GM19463 (cell line): ENCODE results near the gene PRRG2.
"Not testable (repeated sequence)": the region's sequence is repeated elsewhere in the genome, so short reads cannot be mapped to it uniquely, and the experiment has no call there.

Source experiments
- ATAC-seq: cut with Tn5 transposase; IDR thresholded peaks from one replicate; pipeline ENCODE4 v1.9.1; 2021; ENCODE audit warnings: mild to moderate bottlenecking, moderate library complexity; ENCODE audit not compliant: unreplicated experiment

The PRRG2 gene

DNA sequence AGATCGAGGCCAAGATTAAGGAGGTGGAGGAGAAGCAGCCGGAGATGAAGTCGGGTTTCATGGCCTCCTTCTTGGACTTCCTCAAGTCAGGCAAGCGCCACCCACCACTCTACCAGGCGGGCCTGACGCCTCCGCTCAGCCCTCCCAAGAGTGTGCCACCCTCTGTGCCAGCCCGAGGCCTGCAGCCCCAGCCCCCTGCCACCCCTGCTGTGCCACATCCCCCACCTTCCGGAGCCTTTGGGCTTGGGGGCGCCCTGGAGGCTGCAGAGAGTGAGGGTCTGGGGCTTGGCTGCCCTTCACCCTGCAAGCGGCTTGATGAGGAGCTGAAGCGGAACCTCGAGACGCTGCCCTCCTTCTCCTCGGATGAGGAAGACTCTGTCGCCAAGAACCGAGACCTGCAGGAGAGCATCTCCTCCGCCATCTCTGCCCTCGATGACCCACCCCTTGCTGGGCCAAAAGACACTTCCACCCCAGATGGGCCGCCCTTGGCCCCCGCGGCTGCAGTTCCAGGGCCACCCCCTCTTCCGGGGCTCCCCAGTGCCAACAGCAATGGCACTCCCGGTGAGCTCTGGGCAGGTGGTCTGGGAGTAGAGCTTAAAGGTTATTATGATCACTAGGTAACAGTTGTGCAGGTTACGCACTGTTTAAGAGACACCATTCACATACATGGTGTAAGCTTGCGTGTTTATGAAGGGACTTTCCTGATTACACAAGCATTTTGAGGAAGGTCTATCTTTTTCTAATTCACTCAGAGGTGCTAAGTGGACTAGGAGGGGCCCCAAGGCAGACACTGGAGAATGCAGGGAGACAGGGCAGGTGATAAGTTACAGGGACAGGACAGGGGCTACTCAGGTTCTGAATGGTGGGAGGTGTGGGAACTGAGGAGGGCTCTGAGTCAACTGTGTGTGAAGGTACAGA, 18.5 kb downstream of the PRRG2 start:
- no peak for ATAC-seq

DNA sequence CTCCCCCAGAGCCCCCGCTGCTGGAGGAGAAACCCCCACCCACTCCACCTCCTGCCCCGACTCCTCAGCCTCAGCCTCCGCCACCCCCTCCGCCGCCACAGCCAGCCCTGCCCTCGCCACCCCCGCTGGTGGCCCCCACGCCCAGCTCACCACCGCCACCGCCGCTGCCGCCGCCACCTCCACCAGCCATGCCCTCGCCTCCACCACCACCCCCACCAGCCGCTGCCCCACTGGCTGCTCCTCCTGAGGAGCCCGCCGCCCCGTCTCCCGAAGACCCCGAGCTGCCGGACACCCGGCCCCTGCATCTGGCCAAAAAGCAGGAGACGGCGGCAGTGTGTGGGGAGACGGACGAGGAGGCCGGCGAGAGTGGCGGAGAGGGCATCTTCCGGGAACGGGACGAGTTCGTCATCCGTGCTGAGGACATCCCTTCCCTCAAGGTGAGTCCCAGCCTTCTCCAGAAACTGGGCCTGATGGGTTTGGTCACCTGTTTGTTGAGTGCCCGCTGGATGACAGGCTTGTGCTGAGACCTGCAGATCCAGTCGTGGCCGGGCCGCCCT, 20.4 kb downstream of the PRRG2 start:
- no peak for ATAC-seq

- ATAC-seq = no peak
Observed at GRCh38 chr19:49602806-49603205, 21.7 kb downstream of the PRRG2 start.

- ATAC-seq = no peak
Observed at GRCh38 chr19:49605605-49606004, 24.5 kb downstream of the PRRG2 start.

DNA sequence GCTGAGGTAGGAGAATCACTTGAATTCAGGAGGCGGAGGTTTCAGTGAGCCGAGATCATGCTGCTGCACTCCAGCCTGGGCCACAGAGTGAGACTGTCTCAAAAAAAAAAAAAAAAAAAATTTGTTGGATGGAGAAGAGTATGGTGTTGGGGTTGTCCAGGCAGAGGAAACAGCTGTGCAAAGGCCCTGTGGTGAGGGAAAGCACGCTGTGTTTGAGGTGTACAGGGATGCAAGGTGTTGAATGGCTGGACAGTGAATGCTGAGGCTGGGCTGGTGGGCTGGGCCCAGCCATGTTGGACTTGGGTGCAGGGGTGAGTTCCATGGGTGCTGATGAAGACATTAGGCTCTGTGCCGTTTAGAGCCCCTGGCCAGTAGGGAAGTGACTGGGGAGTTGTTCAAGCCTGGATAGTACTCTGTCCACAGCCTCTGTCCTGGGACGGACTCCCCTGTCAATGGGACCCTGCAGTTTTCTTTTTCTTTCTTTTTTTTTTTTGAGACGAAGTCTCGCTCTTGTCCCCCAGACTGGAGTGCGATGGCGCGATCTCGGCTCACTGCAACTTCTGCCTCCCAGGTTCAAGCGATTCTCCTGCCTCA, 28.5 kb downstream of the PRRG2 start:
- ATAC-seq = no peak

DNA sequence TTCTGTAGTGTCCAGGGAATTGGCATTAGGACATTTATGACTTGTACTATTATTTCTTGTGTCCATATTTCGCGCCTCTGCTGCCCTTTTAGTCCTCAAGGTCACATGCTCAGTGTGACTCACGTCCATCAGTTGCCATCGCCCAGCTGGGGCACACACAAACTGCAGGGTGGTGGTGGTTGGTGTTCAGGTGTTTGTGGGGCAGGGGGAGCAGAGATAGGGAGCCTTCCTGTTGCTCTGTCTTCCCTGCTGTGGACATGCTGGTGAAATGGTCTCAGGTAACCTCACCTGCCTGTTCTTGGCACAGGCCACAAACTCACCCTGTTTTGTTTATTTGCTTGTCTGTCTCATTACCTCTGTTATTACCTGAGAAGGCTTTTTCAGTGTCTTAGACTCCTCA, 32.3 kb downstream of the PRRG2 start:
- no peak for ATAC-seq

GRCh38 chr19:49614096-49614833, 33.1 kb downstream of the PRRG2 start:
- no peak for ATAC-seq

DNA sequence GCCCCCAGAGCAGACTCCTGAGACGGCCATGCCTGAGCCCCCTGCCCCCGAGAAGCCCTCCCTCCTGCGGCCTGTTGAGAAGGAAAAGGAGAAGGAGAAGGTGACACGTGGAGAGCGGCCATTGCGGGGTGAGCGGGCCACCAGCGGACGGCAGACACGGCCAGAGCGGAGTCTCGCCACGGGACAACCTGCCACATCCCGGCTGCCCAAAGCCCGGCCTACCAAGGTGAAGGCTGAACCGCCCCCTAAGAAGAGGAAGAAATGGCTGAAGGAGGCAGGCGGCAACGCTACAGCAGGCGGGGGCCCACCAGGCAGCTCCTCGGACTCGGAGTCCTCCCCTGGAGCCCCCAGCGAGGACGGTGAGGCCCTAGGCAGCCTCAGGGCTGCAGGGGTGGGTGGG, 34.7 kb downstream of the PRRG2 start:
- ATAC-seq = no peak

GRCh38 chr19:49616532-49616931, 35.4 kb downstream of the PRRG2 start:
- ATAC-seq = no peak

- no peak for ATAC-seq
Observed at GRCh38 chr19:49616945-49617344, 35.8 kb downstream of the PRRG2 start.

GRCh38 chr19:49617860-49618259, 36.7 kb downstream of the PRRG2 start:
- not testable (repeated sequence) for ATAC-seq

DNA sequence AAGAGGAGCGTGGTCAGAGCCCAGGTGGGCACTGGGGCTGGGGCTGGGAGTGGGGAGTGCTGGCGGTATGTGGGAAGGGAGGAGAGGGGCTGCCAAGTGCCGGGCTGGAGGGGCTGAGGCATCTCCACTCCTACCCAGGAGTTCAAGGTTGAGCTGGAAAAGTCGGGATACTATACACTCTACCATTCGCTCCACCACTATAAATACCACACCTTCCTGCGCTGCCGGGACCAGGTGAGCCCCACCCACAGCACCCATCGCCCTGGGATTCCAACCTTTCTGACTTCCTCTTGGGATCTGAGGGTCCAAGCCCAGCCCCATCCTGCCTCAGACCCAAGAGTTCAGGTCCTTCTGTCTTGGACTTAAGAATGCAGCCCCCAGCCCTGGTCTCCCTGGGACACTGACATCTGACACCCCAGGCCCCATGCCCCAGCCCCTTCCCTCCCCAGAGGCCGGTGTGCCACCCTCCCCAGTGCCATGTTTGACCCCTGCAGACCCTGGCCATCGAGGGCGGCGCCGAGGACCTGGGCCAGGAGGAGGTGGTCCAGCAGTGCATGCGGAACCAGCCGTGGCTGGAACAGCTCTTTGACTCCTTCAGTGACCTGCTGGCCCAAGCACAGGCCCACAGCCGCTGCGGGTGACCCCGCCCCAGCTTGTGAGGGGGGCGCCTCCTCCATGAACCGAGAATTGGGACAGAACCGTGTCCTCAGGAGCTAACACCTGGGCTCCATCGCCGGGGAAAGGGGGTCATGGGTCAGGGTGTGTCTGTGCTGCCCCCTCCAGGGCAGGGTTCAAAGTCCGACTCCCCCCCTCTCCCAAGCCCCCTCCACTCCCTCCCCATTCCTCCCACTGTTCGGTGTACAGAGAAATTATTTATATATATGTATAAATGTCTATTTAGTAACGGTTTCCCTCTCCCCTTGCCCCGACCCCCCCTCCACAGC, 44.1 kb downstream of the PRRG2 start:
- no peak for ATAC-seq

DNA sequence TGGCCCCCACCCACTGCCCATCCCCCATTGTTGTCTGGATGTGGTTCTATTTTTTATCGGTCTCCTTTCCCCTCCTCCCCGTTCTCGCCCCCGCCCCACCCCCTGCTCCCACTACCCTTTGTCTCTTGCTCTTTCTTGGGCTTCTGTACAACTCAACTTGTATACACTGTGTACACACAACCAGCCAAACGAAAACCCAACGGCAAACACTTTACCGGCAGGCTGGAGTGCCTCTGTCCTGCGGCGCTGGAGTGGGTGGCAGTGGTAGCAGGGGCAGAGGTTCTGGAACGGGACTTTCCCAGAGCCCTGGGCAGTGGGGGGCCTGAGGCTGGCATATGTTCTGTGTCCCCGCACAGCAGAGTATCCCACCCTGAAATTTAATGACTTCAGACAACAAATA, 45.1 kb downstream of the PRRG2 start:
- ATAC-seq = no peak

GRCh38 chr19:49629659-49630058, 48.5 kb downstream of the PRRG2 start:
- ATAC-seq = no peak

GRCh38 chr19:49631014-49631588, 50.0 kb downstream of the PRRG2 start:
- no peak for ATAC-seq

DNA sequence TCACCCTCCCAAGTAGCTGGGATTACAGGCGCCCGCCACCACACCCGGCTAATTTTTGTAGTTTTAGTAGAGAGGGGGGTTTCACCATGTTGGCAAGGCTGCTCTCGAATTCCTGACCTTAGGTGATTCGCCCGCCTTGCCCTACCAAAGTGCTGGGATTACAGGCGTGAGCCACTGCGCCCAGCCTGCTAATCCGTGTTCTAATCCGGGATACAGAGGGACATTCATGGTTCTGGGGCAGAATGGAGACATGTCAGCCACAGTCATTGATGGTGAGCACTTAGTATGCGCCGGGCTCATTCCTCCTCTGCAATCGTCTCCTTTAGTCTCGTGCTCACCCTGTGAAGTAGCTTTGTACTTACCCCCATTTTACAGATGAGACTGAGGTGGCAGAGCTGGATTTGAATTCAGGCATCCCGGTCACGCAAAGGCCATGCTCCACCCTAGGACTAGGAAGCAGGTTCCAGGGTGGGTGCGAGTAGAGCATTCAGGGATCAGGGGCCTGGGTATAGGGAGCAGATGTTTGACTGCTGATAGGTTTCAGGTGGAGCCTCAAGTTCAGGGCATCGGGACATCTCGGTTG, 50.6 kb downstream of the PRRG2 start:
- no peak for ATAC-seq

GRCh38 chr19:49632576-49632975, 51.5 kb downstream of the PRRG2 start:
- ATAC-seq = no peak

DNA sequence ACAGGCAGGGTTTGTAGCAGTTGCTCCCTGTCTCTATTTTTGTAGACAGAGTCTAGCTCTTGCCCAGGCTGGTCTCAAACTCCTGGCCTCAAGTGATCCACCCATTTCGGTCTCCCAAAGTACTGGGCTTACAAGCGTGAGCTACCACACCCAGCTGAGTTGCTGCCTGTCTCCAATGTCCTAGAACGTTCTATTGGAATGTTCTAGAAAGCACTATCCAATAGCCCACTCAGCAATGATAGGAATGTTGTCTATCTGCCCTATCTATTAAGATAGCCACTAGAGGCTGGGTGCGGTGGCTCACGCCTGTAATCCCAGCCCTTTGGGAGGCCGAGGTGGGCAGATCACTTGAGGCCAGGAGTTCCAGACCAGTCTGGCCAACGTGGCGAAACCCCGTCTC, 52.2 kb downstream of the PRRG2 start:
- not testable (repeated sequence) for ATAC-seq

DNA sequence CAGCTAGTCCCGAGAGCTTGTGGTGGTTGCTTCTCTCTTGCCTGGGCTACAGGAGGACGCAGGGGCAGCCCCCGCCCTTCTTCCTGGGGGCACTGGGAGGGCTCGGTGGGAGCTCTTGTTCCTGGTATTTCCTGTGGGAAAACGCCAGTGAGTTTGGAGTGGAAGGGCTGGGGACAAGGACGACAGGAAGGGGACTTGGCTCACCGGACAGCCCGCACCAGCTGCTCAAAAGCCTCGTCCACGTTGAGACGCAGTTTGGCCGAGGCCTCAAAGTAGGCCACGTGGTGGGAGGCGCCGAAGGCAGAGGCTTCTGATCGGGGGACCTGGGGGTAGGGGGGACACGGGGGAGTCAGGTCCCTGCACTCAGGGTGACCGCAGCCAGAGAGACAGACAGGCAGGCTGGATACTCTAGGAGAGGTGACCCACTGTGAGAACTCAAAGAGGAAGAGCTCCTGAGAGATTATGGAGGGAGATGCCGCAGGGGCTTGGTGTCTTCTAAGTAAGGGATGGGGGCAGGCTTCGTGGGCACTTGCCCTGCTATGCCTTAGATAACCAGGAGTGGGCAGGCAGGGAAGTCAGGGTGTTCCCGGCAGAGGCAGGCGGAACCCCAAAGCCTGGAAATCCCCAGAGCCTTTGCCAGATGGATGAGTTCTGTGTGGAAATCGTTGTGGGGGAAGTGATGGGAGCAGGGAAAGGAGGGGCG, 54.6 kb downstream of the PRRG2 start:
- no peak for ATAC-seq
